ENCODE data around the gene DNMT3B.

DNA sequence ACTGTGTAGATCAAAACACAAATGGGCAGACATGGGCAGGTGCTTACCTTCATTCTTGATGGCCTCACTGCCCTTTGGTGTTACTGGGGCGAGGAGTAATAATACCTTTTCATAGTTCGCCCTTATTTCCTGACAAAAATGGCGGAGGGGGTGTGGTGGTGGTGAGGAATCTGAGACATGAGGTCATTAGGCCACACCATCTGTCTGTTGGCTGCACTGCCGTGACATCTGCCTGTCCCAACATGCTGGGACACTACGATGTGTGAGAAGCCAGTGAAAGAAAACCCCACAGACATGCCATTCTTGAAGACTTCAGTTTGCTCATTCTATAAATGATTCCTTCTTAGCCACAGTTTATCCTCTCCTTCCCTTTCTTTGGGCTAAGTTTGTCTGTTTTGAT is 44.2 kb downstream of the DNMT3B start:
- no peak for TF ChIP-seq CTCF (conservative IDR thresholded peaks at IDR 0.05; ENCODE audit: low read depth in 2 of 2)
- no peak for TF ChIP-seq NANOG (IDR thresholded peaks at IDR 0.05; ENCODE audit: borderline replicate concordance)
- TF ChIP-seq, protein P1, sequence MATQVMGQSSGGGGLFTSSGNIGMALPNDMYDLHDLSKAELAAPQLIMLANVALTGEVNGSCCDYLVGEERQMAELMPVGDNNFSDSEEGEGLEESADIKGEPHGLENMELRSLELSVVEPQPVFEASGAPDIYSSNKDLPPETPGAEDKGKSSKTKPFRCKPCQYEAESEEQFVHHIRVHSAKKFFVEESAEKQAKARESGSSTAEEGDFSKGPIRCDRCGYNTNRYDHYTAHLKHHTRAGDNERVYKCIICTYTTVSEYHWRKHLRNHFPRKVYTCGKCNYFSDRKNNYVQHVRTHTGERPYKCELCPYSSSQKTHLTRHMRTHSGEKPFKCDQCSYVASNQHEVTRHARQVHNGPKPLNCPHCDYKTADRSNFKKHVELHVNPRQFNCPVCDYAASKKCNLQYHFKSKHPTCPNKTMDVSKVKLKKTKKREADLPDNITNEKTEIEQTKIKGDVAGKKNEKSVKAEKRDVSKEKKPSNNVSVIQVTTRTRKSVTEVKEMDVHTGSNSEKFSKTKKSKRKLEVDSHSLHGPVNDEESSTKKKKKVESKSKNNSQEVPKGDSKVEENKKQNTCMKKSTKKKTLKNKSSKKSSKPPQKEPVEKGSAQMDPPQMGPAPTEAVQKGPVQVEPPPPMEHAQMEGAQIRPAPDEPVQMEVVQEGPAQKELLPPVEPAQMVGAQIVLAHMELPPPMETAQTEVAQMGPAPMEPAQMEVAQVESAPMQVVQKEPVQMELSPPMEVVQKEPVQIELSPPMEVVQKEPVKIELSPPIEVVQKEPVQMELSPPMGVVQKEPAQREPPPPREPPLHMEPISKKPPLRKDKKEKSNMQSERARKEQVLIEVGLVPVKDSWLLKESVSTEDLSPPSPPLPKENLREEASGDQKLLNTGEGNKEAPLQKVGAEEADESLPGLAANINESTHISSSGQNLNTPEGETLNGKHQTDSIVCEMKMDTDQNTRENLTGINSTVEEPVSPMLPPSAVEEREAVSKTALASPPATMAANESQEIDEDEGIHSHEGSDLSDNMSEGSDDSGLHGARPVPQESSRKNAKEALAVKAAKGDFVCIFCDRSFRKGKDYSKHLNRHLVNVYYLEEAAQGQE (IDR thresholded peaks at IDR 0.05; ENCODE audit: unreplicated experiment), result no peak
- no peak for TF ChIP-seq STAT1 (IDR thresholded peaks at IDR 0.05; ENCODE audit: unreplicated experiment)
- TF ChIP-seq CREB1 (CRISPR knock-in tag; IDR thresholded peaks at IDR 0.05; ENCODE audit: low read depth), result no peak
- no peak for TF ChIP-seq ZNF331 (CRISPR knock-in tag; IDR thresholded peaks at IDR 0.05; ENCODE audit: low read depth)
- TF ChIP-seq POLR2AphosphoS5 (IDR thresholded peaks at IDR 0.05; ENCODE audit: low read depth), result no peak; the same call in none of the 2 replicates

Data from GM23338 (cell line).